ENCODE data around the gene TRAPPC2L.

- no peak for TF ChIP-seq POLR2A (IDR thresholded peaks at IDR 0.05)
- TF ChIP-seq CTCF (IDR thresholded peaks at IDR 0.05) = no peak
These were observed 18.8 kb downstream of the TRAPPC2L start for GRCh38 chr16:88875703-88876234.

Data from heart left ventricle (tissue), 13 donors.